GM18861 (cell line): Measurements from ENCODE around the gene C17orf107.
"Not testable (repeated sequence)": the region's sequence is repeated elsewhere in the genome, so short reads cannot be mapped to it uniquely, and the experiment has no call there.

Experiments used
- ATAC-seq: cut with Tn5 transposase; IDR thresholded peaks from one replicate; pipeline ENCODE4 v1.9.1; 2021; ENCODE audit not compliant: unreplicated experiment

Gene C17orf107

DNA sequence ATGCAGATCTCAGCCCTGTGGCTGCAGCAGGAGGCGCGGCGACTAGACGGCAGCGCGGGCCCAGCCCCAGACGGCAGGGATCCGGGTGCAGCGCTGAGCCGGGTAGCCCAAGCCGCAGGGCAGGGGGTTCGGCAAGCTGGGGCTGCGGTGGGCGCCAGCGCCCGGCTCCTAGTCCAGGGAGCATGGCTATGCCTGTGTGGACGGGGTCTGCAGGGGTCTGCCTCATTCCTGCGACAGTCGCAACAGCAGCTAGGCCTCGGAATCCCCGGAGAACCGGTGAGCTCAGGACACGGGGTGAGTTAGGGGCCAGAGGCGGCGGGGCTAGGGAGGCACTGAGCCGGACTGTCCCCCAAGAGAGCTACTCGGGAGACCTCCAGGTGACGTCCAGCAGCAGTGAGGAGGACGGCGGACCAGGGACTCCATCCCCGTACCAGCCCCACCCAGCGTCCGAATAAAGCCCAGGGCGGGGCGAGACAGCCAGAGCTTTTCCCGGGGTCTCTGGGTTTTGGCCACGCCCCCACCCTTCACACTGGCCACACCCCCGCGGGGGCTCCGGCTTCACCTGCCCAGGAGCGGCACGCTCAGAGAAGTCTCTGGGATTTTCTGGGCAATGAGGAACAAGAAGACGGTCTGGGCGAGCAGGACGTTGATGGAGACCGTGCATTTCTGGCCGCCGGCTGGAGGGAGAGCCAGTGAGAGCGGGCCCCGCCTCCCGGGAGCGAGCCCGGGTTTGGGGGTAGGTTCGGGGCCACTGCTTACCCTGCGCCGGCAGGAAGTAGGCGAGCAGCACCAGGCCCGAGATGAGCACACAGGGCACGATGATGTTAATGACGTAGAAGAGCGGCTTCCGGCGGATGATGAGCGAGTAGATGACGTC, 1.1 kb downstream of the C17orf107 start:
- ATAC-seq, result no peak

DNA sequence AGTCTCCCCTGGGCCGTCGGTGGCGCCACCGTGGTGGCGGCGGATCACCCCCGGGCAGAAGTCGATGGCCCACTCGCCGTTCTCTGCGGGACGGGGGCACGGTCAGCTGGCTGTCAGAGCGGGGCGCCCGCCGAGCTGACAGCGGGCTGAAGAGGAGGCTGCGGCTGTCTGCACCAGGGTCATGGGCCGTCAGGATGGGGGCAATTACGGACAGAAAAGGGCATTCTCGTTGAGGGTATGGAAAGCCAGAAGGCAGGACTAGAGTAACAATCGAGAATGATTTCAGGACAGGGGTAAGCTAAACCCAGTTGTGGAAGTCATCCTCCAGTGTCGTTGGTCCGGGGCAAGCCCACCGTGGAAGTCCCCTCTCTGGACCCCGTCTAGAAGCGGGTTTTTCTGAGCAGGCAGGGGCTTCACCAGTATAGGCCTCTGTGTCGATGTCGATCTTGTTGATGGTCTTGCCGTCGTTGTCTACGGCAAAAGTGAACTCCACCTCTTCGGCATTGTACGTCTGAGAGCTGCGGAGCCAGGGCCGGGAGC, 1.8 kb downstream of the C17orf107 start:
- no peak for ATAC-seq

DNA sequence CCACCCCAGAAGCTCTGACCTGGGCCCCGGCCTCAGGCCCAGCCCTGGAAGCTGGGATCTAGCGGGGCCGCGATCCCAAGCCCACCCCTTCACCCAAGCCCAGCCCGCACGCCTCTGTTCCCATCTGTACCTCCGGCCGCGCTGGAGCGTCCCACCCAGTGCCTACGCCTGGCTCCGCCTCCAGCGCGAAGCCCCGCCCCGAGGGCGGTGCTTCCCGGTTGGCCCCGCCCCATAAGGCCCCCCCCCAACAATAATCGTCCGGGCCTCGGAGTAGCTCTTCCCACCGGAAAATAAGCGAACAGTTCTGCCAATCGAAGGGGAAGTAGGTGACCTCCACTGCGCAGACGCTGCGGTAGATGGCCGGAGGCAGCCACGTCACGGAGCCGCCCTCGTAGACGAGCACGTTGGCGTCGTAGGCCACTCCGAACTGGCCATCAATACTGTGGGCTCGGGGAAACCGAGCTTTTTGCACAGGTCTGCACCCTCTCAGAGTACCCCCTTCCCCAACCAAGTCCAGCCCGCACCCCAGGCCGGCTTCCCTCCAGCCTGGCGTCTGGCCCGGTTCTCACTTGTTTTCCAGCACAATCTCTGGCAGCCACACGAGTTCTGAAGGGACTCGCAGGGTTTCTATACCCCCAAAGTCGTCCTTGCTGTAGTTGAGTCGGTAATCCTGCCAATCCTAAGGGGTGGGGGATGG, 2.5 kb downstream of the C17orf107 start:
- ATAC-seq, result no peak

DNA sequence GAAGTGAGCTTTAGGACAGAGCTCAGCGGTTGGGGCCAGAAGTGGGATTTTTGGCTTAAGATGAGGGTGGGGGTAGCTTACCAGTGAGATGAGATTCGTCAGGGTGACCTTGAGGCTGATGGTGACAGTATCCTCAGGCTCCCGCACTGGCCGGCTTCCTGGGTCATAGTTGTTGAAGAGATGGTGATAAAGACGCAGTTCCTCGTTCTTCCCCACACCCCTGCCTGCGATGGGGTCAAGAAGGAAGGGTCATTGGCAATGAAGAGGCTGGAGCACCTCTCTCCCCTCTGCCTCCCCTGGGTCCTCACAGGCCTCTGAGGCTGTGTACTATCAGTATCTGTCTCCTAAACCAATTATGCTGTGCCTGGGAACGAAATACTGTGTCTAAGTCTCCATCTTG, 3.2 kb downstream of the C17orf107 start:
- ATAC-seq, result no peak

DNA sequence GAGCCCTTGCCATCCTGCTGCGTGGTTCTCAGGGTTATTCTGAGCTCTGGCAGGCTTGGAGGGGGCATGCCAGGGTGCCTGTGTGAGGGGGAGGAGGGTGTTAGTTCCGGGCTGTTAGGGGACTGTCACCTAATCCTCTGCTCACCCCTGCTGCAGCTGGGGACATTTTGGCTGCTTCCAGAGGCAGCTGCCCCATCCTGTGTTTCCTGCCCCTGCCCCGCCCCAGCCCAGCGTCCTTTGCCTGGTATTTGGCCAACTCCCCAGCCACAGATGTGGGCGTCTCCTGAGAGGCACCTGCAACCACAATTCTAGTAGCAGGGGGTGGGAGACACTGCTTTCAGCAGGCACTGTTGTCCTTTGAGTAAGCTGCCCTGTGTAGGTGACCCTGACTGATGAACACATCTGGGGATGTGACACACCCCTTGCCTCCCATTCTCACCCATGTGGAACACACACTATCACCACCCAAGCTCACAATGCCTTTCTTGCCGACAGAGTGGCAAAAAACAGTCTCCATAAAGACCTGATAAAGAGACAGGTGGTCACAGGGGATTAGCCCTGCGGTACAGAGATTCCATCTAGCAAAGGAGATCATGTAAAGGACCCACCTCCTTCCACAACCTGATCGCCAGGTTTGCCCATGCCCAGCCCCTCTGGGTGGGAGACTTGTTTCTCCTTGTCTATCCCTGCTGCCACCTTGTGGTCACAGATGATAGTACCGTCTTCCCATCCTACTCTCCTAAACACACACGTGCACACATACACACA, 3.9 kb downstream of the C17orf107 start, which contains the start of gene CHRNE:
Gene CHRNE, minus strand, starts transcription at position 48 of the 768 bp plus-strand sequence. Its CDS starts 35 bp downstream, at position 13.
- ATAC-seq, result no peak

DNA sequence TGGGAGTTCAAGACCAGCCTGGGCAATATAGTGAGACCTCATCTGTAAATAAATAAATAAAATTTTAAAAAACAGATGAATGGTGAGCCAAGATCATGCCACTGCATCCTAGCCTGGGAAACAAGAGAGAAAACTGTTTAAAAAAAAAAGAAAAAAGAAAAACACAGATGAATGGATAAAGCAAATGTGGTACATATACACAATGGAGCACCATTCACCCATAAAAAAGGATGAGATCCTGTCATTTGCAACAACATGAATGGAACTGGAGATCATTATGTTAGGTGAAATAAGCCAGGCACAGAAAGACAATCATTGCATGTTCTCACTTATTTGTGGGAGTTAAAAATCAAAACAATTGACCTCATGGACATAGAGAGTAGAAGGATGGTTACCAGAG, 7.3 kb downstream of the C17orf107 start:
- ATAC-seq, result not testable (repeated sequence)

DNA sequence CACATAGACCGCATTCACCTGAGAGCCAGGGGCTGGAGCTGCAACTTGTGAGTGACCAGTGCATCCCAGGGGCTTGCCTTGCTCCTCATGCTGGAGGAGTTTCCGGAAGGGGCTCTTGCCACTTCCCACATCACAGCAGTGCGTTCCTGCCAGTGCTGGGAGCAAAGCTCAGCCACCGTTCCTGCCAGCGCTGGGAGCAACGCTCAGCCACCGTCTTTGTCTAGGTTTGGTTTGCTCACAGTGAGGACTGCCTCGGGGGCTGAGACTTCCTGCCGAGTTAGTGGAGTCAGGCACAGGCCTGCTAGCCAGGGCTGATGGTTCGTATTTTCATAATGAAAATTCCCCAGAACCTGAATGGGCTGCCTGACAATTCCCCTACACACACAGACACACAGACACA, 9.0 kb downstream of the C17orf107 start:
- ATAC-seq, result no peak

DNA sequence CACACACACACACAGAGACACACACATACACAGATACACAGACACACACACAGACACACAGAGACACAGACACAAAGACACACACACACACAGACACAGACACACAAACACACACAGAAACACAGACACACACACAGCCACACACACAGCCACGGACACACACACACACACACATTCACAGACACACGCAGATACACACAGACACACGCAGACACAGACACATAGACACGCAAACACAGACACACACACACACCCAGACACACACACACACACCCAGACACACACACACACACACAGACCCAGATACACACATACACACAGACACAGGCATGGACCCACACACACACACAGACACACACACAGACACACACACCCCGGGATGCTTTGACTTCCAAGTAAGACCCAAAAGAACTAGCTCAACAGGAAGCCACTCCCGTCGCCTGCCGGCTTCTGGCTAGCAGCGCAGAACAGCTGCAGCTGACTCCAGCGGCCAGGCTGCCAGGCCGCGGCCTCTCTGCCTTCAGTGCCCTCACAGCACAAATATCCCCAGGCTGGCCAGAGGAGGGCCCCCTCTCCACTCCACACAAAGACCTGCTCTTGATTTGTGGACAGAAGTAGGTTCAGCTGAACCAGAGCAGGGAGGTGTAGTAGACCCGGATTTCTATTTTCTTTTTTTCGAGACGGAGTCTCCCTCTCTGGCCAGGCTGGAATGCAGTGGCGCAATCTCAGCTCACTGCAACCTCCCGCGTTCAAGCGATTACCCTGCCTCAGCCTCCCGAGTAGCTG, 9.6 kb downstream of the C17orf107 start:
- no peak for ATAC-seq

DNA sequence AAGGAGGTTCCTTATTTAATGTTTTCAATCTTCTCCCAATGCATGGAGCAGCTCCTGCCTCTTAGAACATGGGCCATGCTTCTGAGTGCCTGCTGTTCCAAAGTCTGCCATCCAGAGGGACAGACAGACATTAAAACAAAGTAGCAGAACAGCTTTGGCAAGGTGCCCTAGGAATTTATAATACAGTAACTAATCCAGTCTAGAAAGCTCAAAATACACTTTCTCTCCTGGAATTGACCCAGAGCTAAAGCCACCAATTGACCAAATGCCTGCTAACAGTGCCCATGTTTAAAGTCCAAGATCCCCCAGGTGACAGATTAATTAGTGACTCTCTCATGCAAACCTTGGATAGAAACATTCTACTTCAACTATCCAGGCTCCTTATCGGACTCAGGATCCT, 14.7 kb downstream of the C17orf107 start:
- ATAC-seq, result no peak

DNA sequence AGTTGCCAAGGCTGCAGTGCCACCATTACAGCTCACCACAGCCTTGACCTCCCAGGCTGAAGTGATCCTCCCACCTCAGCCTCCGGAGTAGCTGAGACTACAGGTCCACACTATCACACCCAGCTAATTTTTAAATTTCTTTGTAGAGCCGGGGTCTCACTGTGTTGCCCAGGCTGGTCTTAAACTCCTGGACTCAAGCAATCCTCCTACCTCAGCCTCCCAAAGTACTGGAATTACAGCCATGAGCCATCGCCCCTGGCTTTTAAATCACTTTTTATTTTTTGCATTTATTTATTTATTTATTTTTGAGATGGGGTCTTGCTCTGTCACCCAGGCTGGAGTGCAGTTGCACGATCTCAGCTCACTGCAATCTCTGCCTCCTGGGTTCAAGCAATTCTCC, 15.2 kb downstream of the C17orf107 start:
- not testable (repeated sequence) for ATAC-seq

DNA sequence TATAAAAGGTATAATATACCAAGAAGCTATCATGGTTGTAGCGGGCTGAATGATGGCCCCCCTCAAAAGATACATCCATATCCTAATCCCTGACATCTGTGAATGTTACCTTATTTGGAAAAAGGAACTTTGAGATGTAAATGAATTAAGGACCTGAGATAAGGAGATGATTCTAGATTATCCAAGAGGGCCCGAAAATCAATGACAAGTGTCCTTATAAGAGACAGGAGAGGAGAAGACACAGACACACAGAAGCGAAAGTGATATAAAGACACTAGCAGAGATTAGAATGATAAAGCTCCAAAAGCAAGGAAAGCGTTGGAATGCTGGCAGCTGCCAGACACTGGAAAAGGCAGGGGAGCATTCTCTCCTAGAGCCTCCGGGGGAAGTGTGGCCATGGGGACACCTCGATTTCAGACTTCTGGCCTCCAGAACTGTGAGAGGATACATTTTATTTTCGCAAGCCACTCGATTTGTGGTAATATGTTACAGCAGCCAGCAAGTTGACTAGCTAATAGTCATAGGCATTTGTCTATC, 20.2 kb downstream of the C17orf107 start:
- ATAC-seq, result no peak

DNA sequence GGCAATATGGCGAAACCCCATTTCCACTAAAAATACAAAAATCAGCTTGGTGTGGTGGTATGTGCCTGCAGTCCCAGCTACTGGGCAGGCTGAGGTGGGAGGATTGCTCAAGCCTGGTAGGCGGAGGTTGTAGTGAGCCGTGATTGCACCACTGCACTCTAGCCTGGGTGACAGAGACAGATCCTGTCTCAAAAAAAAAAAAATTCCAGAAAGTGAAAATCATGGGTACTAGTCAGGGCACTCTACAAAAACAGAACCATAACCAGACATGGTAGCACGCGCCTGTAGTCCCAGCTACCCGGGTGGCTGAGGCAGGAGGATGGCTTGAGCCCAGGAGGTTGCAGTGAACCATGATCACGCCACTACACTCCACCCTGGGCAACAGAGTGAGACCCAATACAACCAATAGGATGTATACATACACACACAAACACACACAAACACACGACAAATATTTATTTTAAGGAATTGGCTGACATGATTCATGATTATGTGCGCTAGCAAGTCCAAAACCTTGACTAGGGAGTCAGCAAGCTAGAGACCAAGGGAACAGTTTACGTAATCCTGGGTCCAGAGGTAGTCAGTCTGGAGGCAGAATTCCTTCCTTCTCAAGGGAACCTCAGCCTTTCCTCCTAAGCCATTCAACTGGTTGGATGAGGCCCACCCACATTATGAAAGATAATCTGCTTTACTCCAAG, 21.2 kb downstream of the C17orf107 start:
- no peak for ATAC-seq

DNA sequence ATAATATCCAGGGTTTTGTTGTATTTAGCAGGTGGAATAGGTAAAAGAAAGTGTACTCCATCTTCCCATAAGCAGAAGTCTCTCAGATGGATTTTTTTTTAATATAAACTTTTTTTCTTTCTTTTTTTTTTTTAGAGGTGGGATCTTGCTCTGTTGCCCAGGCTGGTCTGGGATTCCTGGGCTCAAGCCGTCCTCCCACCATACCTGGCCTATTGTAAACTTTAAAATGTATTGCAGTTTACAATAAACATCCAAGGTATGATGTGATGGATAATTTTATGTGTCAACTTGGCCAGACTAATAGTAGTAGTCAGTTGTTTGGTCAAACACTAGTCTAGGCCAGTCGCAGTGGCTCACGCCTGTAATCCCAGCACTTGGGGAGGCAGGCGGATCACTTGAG, 22.0 kb downstream of the C17orf107 start:
- no peak for ATAC-seq

DNA sequence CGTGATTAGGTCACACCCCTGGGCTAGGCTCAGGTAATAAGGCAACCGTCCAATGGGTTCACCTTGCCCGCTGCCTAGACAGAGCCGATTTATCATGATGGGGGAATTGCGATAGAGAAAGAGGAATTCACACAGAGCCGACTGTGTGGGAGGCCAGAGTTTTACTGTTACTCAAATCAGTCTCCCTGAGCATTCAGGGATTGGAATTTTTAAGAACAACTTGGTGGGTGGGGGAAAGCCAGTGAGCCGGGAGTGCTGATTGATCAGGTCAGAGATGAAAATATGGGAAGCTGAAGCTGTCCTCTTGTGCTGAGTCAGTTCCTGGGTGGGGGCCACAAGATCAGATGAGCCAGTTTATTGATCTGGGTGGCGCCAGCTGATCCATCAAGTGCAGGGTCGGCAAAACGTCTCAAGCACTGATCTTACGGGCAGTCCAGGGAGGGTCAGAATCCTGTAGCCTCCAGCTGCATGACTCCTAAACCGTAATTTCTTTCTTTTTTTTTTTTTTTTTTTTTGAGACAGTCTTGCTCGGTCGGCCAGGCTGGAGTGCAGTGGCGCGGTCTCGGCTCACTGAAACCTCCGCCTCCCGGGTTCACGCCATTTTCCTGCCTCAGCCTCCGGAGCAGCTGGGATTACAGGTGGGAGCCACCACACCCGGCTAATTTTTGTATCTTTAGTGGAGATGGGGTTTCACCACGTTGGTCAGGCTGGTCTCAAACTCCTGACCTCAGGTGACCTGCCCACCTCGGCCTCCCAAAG, 27.4 kb downstream of the C17orf107 start:
- not testable (repeated sequence) for ATAC-seq

DNA sequence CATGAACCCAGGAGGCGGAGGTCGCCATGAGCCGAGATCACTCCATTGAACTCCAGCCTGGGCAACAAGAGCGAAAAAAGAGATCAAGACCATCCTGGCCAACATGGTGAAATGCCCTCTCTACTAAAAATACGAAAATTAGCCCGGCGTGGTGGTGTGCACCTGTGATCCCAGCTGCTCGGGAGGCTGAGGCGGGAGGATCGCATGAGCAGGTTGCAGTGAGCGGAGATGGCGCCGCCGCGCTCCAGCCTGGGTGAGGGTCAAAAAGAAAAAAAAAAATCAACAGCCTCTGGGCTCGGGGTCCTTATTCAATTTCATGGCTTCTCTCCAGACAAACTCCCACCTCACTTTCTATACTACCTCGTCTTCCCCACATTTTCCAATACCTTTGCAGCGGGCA, 29.5 kb downstream of the C17orf107 start:
- no peak for ATAC-seq

DNA sequence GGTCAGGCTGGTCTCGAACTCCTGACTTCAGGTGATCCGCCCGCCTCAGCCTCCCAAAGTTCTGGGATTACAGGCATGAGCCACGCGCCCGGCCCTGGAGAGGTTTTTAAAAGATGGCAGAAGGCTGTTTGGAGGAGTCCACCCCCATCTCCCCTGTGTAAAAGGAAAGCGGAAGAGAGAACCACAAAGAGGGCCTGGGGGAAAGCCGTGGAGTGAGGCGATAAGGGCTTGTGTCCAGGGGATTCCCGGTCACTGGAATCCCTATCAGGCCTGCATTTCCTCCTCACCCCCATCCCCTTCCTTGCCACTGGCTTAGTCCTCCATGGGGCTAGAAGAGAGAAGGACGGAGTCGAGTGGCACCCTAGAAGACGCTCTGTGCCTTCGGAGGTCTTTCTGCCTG, 32.6 kb downstream of the C17orf107 start, which contains the start of gene GP1BA:
Gene GP1BA, plus strand, starts transcription at position 315 of the 400 bp plus-strand sequence. CDS start 328 bp downstream, outside the sequence.
- no peak for ATAC-seq

DNA sequence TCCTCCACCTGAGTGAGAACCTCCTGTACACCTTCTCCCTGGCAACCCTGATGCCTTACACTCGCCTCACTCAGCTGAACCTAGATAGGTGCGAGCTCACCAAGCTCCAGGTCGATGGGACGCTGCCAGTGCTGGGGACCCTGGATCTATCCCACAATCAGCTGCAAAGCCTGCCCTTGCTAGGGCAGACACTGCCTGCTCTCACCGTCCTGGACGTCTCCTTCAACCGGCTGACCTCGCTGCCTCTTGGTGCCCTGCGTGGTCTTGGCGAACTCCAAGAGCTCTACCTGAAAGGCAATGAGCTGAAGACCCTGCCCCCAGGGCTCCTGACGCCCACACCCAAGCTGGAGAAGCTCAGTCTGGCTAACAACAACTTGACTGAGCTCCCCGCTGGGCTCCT, 33.4 kb downstream of the C17orf107 start:
- ATAC-seq, result no peak

DNA sequence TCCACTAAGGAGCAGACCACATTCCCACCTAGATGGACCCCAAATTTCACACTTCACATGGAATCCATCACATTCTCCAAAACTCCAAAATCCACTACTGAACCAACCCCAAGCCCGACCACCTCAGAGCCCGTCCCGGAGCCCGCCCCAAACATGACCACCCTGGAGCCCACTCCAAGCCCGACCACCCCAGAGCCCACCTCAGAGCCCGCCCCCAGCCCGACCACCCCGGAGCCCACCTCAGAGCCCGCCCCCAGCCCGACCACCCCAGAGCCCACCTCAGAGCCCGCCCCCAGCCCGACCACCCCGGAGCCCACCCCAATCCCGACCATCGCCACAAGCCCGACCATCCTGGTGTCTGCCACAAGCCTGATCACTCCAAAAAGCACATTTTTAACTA, 34.3 kb downstream of the C17orf107 start:
- ATAC-seq, result no peak
